ENCODE data around the gene GNG12. TPM values are rescaled to one million over a fixed set of nuclear protein-coding genes. Genes with fewer than 3 reads are reported as not detected.
A peak's percentile ranks its signal among the peaks of the same experiment; 100 is the strongest.

The GNG12 gene
- total RNA-seq, 2 donors from 2014 or later = 29.1 to 45.4 TPM

GRCh38 chr1:67850611-67851075 lies 17.4 kb upstream of the GNG12 start:
- peak; percentile 90 for DNase-seq (ENCODE audit: low spot score)
- Histone ChIP-seq H3K27me3 (no peaks in the 10 kb centered on the region), H3K27ac (no peak overlapping the region), H3K4me1 (peaks cover 0 to 12% of the 10 kb centered on the region in 2 donors), H3K4me3 (no peak overlapping the region), H3K36me3 (no peaks in the 10 kb centered on the region), H3K9me3 (no peaks in the 10 kb centered on the region)
- TF ChIP-seq CTCF (IDR thresholded peaks at IDR 0.05) = no peak

- Histone ChIP-seq H3K36me3 (no peaks in the 10 kb centered on the region), H3K27ac (no peak overlapping the region), H3K27me3 (no peaks in the 10 kb centered on the region), H3K4me3 (no peak overlapping the region), H3K9me3 (no peaks in the 10 kb centered on the region), H3K4me1 (peaks cover 0 to 12% of the 10 kb centered on the region in 2 donors)
- TF ChIP-seq CTCF (IDR thresholded peaks at IDR 0.05) = peak; percentile 29 to 66
- DNase-seq (ENCODE audit: low spot score) = no peak
Measured at GRCh38 chr1:67850151-67850551, 16.9 kb upstream of the GNG12 start.

- no peak overlapping the region for H3K27ac ChIP-seq
- DNase-seq (ENCODE audit: low spot score) = no peak
- peaks cover 0 to 12% of the 10 kb centered on the region in 2 donors for H3K4me1 ChIP-seq
- H3K27me3 ChIP-seq = no peaks in the 10 kb centered on the region
- TF ChIP-seq CTCF (IDR thresholded peaks at IDR 0.05) = no peak
- no peaks in the 10 kb centered on the region for H3K36me3 ChIP-seq
- no peak overlapping the region for H3K4me3 ChIP-seq
- no peaks in the 10 kb centered on the region for H3K9me3 ChIP-seq
Measured at GRCh38 chr1:67847466-67847865, 14.2 kb upstream of the GNG12 start.

- no peaks in the 10 kb centered on the region for H3K9me3 ChIP-seq
- H3K27me3 ChIP-seq = no peaks in the 10 kb centered on the region
- TF ChIP-seq CTCF (IDR thresholded peaks at IDR 0.05) = no peak
- no peak for DNase-seq (ENCODE audit: low spot score)
- H3K36me3 ChIP-seq = no peaks in the 10 kb centered on the region
- peaks cover 0 to 12% of the 10 kb centered on the region in 2 donors for H3K4me1 ChIP-seq
- H3K27ac ChIP-seq = no peak overlapping the region
- no peak overlapping the region for H3K4me3 ChIP-seq
Measured at GRCh38 chr1:67846538-67846937, 13.3 kb upstream of the GNG12 start.

GRCh38 chr1:67844988-67845387 lies 11.7 kb upstream of the GNG12 start:
- H3K9me3 ChIP-seq = no peaks in the 10 kb centered on the region
- H3K27ac ChIP-seq = no peak overlapping the region
- no peak for DNase-seq (ENCODE audit: low spot score)
- no peak overlapping the region for H3K4me3 ChIP-seq
- H3K4me1 ChIP-seq = peaks cover 0 to 3% of the 10 kb centered on the region in 2 donors
- H3K36me3 ChIP-seq = no peaks in the 10 kb centered on the region
- TF ChIP-seq CTCF (IDR thresholded peaks at IDR 0.05) = no peak
- H3K27me3 ChIP-seq = no peaks in the 10 kb centered on the region

GRCh38 chr1:67843746-67844145 lies 10.5 kb upstream of the GNG12 start:
- DNase-seq (ENCODE audit: low spot score) = no peak
- Histone ChIP-seq H3K9me3 (no peaks in the 10 kb centered on the region), H3K36me3 (no peaks in the 10 kb centered on the region), H3K27me3 (no peaks in the 10 kb centered on the region), H3K4me1 (peaks cover 0 to 8% of the 10 kb centered on the region in 2 donors), H3K4me3 (no peak overlapping the region), H3K27ac (peak overlapping the region; percentile 13 to 44)
- no peak for TF ChIP-seq CTCF (IDR thresholded peaks at IDR 0.05)

Data from right atrium auricular region (tissue), 2 donors.